NB4 (cell line): ENCODE results near the gene ERGIC1.

Experiments used
- CTCF ChIP-seq: IDR thresholded peaks from one replicate; pipeline ENCODE4 v1.5.1; 2012; ENCODE audit warnings: low read depth, low read length
- MAX ChIP-seq: IDR thresholded peaks from 2 replicates; pipeline ENCODE4 v1.6.1; 2011; ENCODE audit warnings: low read depth, low read length
- POLR2A ChIP-seq: IDR thresholded peaks from 2 replicates; pipeline ENCODE4 v1.6.1; 2011; ENCODE audit warnings: mild to moderate bottlenecking; ENCODE audit not compliant: insufficient read length; ENCODE audit errors: extremely low read depth

GRCh38 chr5:172881691-172882370, 47.8 kb downstream of the ERGIC1 start:
- no peak for TF ChIP-seq POLR2A
- TF ChIP-seq CTCF: no peak
- TF ChIP-seq MAX: no peak
